Hepatocyte (in vitro differentiated cells): Measurements from ENCODE around the gene FUOM.

Experiments
- CTCF ChIP-seq: fragments of 200-600 bp; sonication (generic); IDR thresholded peaks from 2 replicates; pipeline ENCODE4 v1.5.1; 2016; ENCODE audit warnings: antibody characterized with exemption, mild to moderate bottlenecking; ENCODE audit not compliant: poor library complexity
- EZH2 ChIP-seq: fragments of 200-600 bp; sonication (generic); IDR thresholded peaks from 2 replicates; pipeline ENCODE4 v1.6.1; 2016; ENCODE audit warnings: antibody characterized with exemption, mild to moderate bottlenecking, borderline replicate concordance

GRCh38 chr10:133384071-133384470 lies 26.3 kb upstream of the FUOM start:
- TF ChIP-seq CTCF (no peak), EZH2 (no peak)
